IMR-90 (cell line): Measurements from ENCODE around the gene SMO.

Experiments used
- CEBPB ChIP-seq: IDR thresholded peaks from 2 replicates; pipeline ENCODE4 v1.6.1; 2012; ENCODE audit warnings: low read depth, low read length, improper control_type of control experiment
- CHD1 ChIP-seq: IDR thresholded peaks from 2 replicates; pipeline ENCODE4 v1.6.1; 2012; ENCODE audit warnings: low read depth, low read length, improper control_type of control experiment
- FOS ChIP-seq: fragments of 150-350 bp; IDR thresholded peaks from 2 replicates; pipeline ENCODE4 v1.6.1; 2016; ENCODE audit warnings: low read depth, low read length
- MAZ ChIP-seq: IDR thresholded peaks from 2 replicates; pipeline ENCODE4 v1.6.1; 2012; ENCODE audit warnings: low read depth, mild to moderate bottlenecking, low read length, improper control_type of control experiment, moderate library complexity, borderline replicate concordance
- MXI1 ChIP-seq: IDR thresholded peaks from 2 replicates; pipeline ENCODE4 v1.6.1; 2012; ENCODE audit warnings: low read depth, mild to moderate bottlenecking, low read length, moderate library complexity, borderline replicate concordance
- NFE2L2 ChIP-seq: fragments of 150-350 bp; IDR thresholded peaks from 2 replicates; pipeline ENCODE4 v1.6.1; 2016; ENCODE audit warnings: low read depth, mild to moderate bottlenecking, low read length
- POLR2A ChIP-seq: IDR thresholded peaks from 2 replicates; pipeline ENCODE4 v1.6.1; 2012; ENCODE audit warnings: mild to moderate bottlenecking, low read depth, low read length
- RAD21 ChIP-seq: IDR thresholded peaks from 2 replicates; pipeline ENCODE4 v1.6.1; 2012; ENCODE audit warnings: low read length, improper control_type of control experiment
- RFX5 ChIP-seq: IDR thresholded peaks from 2 replicates; pipeline ENCODE4 v1.8.0; 2012; ENCODE audit warnings: low read depth, mild to moderate bottlenecking, low read length, moderate library complexity
- SMC3 ChIP-seq: fragments of 150-350 bp; IDR thresholded peaks from 2 replicates; pipeline ENCODE4 v1.6.1; 2016; ENCODE audit warnings: low read depth, mild to moderate bottlenecking, antibody characterized with exemption, low read length, moderate library complexity
- TF ChIP-seq, protein P1 (sequence below): conservative IDR thresholded peaks from 2 replicates; pipeline ENCODE4 v1.5.1; 2012; ENCODE audit warnings: mild to moderate bottlenecking, low read depth, low read length, improper control_type of control experiment
- TF ChIP-seq, protein P2 (sequence below): fragments of 150-350 bp; IDR thresholded peaks from 2 replicates; pipeline ENCODE4 v1.6.1; 2017; ENCODE audit warnings: mild to moderate bottlenecking, antibody characterized with exemption, low read length, low read depth
- TF ChIP-seq, protein P3 (sequence below): fragments of 150-350 bp; IDR thresholded peaks from 2 replicates; pipeline ENCODE4 v1.6.1; 2016; ENCODE audit warnings: low read depth, mild to moderate bottlenecking, low read length, moderate library complexity, borderline replicate concordance

DNA sequence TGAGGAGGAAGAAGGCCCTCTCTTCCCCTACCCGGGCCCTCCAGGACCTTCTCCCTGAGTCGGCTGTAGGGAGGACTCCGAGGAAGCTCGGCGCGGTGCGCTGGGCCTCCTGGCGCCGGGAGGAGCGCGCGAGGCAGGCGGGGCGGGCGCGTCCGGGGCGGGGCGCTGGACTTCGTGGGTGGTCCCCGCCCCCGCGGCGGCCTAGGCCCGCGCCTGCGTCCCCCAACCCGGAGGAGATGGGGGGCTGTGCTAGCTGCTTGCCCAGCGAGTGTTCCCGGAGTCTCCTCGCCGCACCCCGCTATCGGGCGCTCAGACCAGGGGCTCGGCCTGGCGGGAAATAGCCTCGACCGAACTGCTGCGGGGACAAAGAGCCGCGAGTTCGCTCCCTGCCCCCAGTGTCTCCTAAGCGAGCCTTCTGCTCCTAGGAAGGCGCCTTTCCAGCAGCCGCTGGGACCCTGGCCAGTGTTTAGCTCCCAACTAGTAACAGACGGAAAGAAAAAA, 19.2 kb upstream of the SMO start:
- TF ChIP-seq, protein P1, sequence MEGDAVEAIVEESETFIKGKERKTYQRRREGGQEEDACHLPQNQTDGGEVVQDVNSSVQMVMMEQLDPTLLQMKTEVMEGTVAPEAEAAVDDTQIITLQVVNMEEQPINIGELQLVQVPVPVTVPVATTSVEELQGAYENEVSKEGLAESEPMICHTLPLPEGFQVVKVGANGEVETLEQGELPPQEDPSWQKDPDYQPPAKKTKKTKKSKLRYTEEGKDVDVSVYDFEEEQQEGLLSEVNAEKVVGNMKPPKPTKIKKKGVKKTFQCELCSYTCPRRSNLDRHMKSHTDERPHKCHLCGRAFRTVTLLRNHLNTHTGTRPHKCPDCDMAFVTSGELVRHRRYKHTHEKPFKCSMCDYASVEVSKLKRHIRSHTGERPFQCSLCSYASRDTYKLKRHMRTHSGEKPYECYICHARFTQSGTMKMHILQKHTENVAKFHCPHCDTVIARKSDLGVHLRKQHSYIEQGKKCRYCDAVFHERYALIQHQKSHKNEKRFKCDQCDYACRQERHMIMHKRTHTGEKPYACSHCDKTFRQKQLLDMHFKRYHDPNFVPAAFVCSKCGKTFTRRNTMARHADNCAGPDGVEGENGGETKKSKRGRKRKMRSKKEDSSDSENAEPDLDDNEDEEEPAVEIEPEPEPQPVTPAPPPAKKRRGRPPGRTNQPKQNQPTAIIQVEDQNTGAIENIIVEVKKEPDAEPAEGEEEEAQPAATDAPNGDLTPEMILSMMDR = no peak
- TF ChIP-seq NFE2L2 (no peak), POLR2A (no peak), FOS (no peak), MXI1 (no peak), CEBPB (no peak), RAD21 (no peak), SMC3 (no peak), MAZ (no peak), RFX5 (no peak), CHD1 (no peak)
- TF ChIP-seq, protein P2, sequence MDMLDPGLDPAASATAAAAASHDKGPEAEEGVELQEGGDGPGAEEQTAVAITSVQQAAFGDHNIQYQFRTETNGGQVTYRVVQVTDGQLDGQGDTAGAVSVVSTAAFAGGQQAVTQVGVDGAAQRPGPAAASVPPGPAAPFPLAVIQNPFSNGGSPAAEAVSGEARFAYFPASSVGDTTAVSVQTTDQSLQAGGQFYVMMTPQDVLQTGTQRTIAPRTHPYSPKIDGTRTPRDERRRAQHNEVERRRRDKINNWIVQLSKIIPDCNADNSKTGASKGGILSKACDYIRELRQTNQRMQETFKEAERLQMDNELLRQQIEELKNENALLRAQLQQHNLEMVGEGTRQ = no peak
- TF ChIP-seq, protein P3, sequence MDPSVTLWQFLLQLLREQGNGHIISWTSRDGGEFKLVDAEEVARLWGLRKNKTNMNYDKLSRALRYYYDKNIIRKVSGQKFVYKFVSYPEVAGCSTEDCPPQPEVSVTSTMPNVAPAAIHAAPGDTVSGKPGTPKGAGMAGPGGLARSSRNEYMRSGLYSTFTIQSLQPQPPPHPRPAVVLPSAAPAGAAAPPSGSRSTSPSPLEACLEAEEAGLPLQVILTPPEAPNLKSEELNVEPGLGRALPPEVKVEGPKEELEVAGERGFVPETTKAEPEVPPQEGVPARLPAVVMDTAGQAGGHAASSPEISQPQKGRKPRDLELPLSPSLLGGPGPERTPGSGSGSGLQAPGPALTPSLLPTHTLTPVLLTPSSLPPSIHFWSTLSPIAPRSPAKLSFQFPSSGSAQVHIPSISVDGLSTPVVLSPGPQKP = no peak
